ENCODE results near the gene OPCML. TPM values are rescaled to one million over a fixed set of nuclear protein-coding genes. Genes with fewer than 3 reads are reported as not detected.

The OPCML gene
- total and polyA plus RNA-seq, 2 of the 13 experiments (the other 11 are each of a cell fraction or from before 2014, with no cell fraction given) = not detected

DNA sequence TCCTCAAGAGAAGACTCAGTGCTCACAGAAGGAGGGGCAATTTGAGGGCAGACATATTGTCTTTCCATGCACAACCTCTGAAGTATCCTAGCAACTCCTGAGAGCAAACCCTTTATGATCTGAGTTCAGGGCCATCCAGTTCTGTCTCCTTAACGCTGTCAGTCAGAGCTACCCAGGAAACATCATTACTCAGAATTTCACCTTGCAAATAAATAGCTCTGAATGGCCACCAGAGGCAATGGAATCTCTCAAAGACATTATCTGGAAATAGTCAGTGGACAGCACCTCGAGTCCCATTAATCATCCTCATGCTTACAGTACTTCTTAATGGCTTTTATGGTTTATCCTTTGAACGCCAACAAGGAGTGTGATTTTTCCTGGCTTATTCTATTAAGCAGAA lies 656.1 kb downstream of the OPCML start:
- ChIA-PET POLR2A (no interaction called here), CTCF (ENCODE audit: low intra/inter-chr PET ratio, low total read pairs) (no interaction called here)
- no peak overlapping the region for H2AFZ ChIP-seq (ENCODE audit: low read length)
- no peak overlapping the region for H3K4me3 ChIP-seq (replicated peaks in 1 of 3; ENCODE audit: insufficient read depth in 1 of 3, low read depth in 2 of 3, low read length in 3 of 3)
- H3K27ac ChIP-seq (ENCODE audit: extremely low read length, insufficient read depth, low read length) = no peak overlapping the region
- no peaks in the 10 kb centered on the region for H3K27me3 ChIP-seq (ENCODE audit: control insufficient read depth in 1 of 2, insufficient read depth in 2 of 2, low read length in 2 of 2)
- H3K4me2 ChIP-seq (ENCODE audit: low read depth, low read length) = no peak overlapping the region
- H3K4me1 ChIP-seq (ENCODE audit: insufficient read depth, low read length) = no peaks in the 10 kb centered on the region
- no peak for ATAC-seq
- in situ Hi-C loops (cut with HindIII; ENCODE audit: extremely low pct_ligation_motif_present, low pct_unique_long_range_greater_than_20kb) = no loop called here
- no peak for FAIRE-seq
- no peaks in the 10 kb centered on the region for H3K79me2 ChIP-seq (ENCODE audit: insufficient read depth, low read length)
- no peak for DNase-seq (ENCODE audit: low spot score)
- 13% methylated on average over 3 of the region's 3 CpGs for WGBS (ENCODE audit: low lambda C conversion rate)
- BruUV-seq (replicated peaks) = no TSS peak
- TF ChIP-seq RXRB (CRISPR knock-in tag; IDR thresholded peaks at IDR 0.05; ENCODE audit: borderline replicate concordance) = no peak
- TF ChIP-seq, protein P1, sequence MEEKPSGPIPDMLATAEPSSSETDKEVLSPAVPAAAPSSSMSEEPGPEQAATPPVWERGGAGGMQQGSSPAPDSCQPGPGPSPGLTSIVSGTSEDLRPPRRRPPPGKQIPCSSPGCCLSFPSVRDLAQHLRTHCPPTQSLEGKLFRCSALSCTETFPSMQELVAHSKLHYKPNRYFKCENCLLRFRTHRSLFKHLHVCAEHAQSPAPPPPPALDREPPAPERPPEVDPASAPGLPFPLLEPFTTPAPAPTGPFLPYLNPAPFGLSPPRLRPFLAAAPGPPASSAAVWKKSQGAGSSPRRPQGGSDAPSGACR (CRISPR knock-in tag; IDR thresholded peaks at IDR 0.05) = no peak
- TF ChIP-seq, protein P2, sequence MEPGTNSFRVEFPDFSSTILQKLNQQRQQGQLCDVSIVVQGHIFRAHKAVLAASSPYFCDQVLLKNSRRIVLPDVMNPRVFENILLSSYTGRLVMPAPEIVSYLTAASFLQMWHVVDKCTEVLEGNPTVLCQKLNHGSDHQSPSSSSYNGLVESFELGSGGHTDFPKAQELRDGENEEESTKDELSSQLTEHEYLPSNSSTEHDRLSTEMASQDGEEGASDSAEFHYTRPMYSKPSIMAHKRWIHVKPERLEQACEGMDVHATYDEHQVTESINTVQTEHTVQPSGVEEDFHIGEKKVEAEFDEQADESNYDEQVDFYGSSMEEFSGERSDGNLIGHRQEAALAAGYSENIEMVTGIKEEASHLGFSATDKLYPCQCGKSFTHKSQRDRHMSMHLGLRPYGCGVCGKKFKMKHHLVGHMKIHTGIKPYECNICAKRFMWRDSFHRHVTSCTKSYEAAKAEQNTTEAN (CRISPR knock-in tag; conservative IDR thresholded peaks at IDR 0.05) = no peak
- no peak for TF ChIP-seq ZNF549 (CRISPR knock-in tag; IDR thresholded peaks at IDR 0.05)
- TF ChIP-seq, protein P3, sequence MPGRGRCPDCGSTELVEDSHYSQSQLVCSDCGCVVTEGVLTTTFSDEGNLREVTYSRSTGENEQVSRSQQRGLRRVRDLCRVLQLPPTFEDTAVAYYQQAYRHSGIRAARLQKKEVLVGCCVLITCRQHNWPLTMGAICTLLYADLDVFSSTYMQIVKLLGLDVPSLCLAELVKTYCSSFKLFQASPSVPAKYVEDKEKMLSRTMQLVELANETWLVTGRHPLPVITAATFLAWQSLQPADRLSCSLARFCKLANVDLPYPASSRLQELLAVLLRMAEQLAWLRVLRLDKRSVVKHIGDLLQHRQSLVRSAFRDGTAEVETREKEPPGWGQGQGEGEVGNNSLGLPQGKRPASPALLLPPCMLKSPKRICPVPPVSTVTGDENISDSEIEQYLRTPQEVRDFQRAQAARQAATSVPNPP (CRISPR knock-in tag; IDR thresholded peaks at IDR 0.05) = no peak
- TF ChIP-seq NR3C1 (CRISPR knock-in tag; IDR thresholded peaks at IDR 0.05) = no peak
- TF ChIP-seq ZNF282 (IDR thresholded peaks at IDR 0.05; ENCODE audit: partially characterized antibody) = no peak
- TF ChIP-seq, protein P4, sequence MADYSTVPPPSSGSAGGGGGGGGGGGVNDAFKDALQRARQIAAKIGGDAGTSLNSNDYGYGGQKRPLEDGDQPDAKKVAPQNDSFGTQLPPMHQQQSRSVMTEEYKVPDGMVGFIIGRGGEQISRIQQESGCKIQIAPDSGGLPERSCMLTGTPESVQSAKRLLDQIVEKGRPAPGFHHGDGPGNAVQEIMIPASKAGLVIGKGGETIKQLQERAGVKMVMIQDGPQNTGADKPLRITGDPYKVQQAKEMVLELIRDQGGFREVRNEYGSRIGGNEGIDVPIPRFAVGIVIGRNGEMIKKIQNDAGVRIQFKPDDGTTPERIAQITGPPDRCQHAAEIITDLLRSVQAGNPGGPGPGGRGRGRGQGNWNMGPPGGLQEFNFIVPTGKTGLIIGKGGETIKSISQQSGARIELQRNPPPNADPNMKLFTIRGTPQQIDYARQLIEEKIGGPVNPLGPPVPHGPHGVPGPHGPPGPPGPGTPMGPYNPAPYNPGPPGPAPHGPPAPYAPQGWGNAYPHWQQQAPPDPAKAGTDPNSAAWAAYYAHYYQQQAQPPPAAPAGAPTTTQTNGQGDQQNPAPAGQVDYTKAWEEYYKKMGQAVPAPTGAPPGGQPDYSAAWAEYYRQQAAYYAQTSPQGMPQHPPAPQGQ (CRISPR knock-in tag; IDR thresholded peaks at IDR 0.05; ENCODE audit: borderline replicate concordance) = no peak
- no peak for TF ChIP-seq ZMYM4 (CRISPR knock-in tag; IDR thresholded peaks at IDR 0.05)
- TF ChIP-seq ZSCAN22 (CRISPR knock-in tag; IDR thresholded peaks at IDR 0.05) = no peak
- TF ChIP-seq, protein P5, sequence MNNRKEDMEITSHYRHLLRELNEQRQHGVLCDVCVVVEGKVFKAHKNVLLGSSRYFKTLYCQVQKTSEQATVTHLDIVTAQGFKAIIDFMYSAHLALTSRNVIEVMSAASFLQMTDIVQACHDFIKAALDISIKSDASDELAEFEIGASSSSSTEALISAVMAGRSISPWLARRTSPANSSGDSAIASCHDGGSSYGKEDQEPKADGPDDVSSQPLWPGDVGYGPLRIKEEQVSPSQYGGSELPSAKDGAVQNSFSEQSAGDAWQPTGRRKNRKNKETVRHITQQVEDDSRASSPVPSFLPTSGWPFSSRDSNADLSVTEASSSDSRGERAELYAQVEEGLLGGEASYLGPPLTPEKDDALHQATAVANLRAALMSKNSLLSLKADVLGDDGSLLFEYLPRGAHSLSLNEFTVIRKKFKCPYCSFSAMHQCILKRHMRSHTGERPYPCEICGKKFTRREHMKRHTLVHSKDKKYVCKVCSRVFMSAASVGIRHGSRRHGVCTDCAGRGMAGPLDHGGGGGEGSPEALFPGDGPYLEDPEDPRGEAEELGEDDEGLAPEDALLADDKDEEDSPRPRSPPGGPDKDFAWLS (CRISPR knock-in tag; IDR thresholded peaks at IDR 0.05; ENCODE audit: borderline replicate concordance) = no peak
- TF ChIP-seq, protein P6, sequence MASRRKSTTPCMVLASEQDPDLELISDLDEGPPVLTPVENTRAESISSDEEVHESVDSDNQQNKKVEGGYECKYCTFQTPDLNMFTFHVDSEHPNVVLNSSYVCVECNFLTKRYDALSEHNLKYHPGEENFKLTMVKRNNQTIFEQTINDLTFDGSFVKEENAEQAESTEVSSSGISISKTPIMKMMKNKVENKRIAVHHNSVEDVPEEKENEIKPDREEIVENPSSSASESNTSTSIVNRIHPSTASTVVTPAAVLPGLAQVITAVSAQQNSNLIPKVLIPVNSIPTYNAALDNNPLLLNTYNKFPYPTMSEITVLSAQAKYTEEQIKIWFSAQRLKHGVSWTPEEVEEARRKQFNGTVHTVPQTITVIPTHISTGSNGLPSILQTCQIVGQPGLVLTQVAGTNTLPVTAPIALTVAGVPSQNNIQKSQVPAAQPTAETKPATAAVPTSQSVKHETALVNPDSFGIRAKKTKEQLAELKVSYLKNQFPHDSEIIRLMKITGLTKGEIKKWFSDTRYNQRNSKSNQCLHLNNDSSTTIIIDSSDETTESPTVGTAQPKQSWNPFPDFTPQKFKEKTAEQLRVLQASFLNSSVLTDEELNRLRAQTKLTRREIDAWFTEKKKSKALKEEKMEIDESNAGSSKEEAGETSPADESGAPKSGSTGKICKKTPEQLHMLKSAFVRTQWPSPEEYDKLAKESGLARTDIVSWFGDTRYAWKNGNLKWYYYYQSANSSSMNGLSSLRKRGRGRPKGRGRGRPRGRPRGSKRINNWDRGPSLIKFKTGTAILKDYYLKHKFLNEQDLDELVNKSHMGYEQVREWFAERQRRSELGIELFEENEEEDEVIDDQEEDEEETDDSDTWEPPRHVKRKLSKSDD (CRISPR knock-in tag; IDR thresholded peaks at IDR 0.05; ENCODE audit: low read depth) = no peak
- no peak for TF ChIP-seq ZNF468 (CRISPR knock-in tag; IDR thresholded peaks at IDR 0.05)
- no peak for TF ChIP-seq MZF1 (CRISPR knock-in tag; IDR thresholded peaks at IDR 0.05; ENCODE audit: borderline replicate concordance)
- no peak overlapping the region for H3K9ac ChIP-seq (ENCODE audit: insufficient read depth, low read depth, low read length)
- H4K20me1 ChIP-seq (ENCODE audit: insufficient read depth, low read length) = no peaks in the 10 kb centered on the region
- intact Hi-C loops (cut with micrococcal nuclease; ENCODE audit: unreplicated experiment) = no loop called here
- H3K9me3 ChIP-seq (ENCODE audit: low read length) = no peaks in the 10 kb centered on the region; the same call in 1 of the 2 replicates
- no peaks in the 10 kb centered on the region for H3K36me3 ChIP-seq (replicated peaks in 1 of 2; ENCODE audit: control insufficient read depth in 1 of 2, insufficient read depth in 2 of 2, low read length in 2 of 2)

Data from HepG2 (cell line).